Amniotic stem cell (primary cell): ENCODE results near the gene SPIB.
"Not testable (repeated sequence)": the region's sequence is repeated elsewhere in the genome, so short reads cannot be mapped to it uniquely, and the experiment has no call there.

Source experiments
- DNase-seq: peaks from one replicate; lab custom pipeline; 2025; lab: John Stamatoyannopoulos, UW

The SPIB gene

GRCh38 chr19:50390952-50391351 is 27.8 kb upstream of the SPIB start:
- DNase-seq: not testable (repeated sequence)

DNA sequence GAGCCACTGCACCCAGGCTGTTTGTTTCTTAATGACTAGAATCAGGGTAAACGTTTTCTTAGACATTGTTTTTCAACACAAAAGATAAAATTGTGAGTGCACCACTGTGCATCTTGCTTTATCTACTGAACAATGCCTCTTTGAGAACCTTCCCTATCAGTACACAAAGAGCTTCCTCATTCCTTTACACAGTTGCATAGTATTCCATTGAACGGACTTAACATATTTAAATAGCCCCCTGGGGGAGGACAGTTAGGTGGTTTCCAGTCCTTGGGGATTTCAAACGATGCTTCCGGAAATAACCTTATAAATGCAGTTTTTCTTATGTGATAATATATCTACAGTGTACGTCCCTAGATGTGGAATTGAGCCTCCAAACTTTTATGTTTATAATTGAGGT is 26.0 kb upstream of the SPIB start:
- DNase-seq: no peak

- no peak for DNase-seq
Observed at GRCh38 chr19:50393589-50393988, 25.1 kb upstream of the SPIB start.

- no peak for DNase-seq
Observed at GRCh38 chr19:50394017-50394416, 24.7 kb upstream of the SPIB start.

DNA sequence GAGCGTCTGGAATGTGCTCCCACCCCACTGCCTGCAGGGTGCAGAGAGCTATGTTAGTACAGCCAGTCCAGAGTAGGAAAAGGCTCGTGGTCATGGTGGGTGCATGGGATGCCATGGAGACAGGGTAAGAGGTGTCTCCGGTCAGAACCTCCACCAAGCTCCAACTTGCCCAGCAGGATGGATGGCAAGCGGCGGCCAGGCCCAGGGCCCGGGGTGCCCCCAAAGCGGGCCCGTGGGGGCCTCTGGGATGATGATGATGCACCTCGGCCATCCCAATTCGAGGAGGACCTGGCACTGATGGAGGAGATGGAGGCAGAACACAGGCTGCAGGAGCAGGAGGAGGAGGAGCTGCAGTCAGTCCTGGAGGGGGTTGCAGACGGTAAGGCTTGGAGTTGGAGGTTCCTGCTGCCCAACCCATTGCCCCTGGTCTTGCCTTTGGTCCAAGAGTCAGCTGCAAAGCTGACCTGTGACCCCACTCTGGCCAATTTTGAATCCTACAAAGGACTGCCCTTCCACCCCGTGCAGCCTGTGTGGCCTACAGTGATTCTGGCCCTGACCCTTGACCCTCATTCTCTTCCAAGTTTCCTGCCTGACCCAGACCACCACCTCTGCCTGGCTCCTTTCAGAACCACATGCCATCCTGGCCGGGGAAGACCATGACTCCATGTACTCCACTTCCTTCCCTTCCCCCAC is 19.9 kb upstream of the SPIB start:
- DNase-seq: no peak

GRCh38 chr19:50399368-50399745 is 19.4 kb upstream of the SPIB start:
- DNase-seq: no peak

GRCh38 chr19:50401605-50402450 is 16.9 kb upstream of the SPIB start:
- DNase-seq: no peak

- DNase-seq: no peak
Observed at GRCh38 chr19:50402544-50403301, 16.0 kb upstream of the SPIB start.

DNA sequence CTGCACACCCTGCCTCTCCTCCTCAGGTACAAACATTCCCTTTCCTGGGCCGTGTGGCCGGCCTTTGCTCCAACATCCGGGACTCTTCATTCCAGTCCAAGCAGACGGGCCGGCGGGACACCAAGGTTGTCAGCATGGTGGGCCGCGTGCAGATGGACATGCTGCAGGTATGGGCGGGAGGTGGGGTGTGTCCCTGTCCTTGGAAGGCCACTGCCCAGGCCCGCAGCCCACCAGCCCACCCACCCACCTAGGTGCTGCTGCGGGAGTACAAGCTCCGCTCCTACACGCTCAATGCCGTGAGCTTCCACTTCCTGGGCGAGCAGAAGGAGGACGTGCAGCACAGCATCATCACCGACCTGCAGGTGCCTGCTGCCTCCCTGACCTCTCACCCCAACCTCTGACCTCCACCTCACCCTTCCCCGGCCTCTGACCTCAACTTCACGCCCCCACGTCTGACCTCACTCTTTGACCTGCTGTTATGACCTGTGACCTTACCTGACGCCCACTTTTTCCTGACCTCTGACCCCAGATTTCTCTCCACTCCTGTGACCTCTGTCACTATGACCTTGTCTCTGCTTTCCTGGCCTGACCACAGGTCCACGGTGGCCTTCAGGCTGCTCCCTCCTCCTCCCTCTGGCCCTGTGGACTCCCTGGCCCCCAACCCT is 12.4 kb upstream of the SPIB start:
- no peak for DNase-seq

DNA sequence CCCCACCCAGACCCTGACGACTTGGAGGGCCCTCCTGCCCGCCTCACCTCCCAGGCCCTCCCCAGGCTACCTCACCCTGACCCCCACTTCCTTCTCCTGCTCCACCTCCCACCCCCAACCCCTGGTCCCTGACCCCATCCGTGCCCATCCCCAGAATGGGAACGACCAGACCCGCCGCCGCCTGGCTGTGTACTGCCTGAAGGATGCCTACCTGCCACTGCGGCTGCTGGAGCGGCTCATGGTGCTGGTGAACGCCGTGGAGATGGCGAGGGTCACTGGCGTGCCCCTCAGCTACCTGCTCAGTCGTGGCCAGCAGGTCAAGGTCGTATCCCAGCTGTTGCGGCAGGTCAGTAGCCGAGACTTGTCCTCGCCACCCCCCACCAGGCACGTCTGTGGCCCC is 11.9 kb upstream of the SPIB start:
- no peak for DNase-seq

- DNase-seq: no peak
Observed at GRCh38 chr19:50409347-50409746, 9.4 kb upstream of the SPIB start.

- no peak for DNase-seq
Observed at GRCh38 chr19:50410109-50410508, 8.6 kb upstream of the SPIB start.

DNA sequence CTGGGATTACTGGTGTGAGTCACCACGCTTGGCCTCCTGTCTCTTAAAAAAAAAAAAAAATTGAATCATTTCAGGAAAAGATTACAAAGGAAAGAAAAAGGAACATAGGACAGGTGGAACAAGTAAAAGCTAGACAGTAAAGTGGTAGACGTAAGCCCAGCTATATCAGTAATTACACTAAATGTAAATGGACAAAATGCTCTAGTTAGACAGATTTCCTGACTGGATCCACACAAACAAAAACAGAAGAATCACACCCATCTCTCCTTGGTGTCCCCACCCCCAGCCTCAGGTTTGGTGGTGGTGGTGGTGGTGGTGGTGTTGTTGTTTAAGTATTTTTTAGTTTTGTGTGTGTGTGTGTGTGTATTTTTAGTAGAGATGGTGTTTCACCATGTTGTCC is 6.3 kb upstream of the SPIB start:
- no peak for DNase-seq

- no peak for DNase-seq
Observed at GRCh38 chr19:50413096-50413495, 5.6 kb upstream of the SPIB start.

GRCh38 chr19:50413531-50413930 is 5.2 kb upstream of the SPIB start:
- no peak for DNase-seq

DNA sequence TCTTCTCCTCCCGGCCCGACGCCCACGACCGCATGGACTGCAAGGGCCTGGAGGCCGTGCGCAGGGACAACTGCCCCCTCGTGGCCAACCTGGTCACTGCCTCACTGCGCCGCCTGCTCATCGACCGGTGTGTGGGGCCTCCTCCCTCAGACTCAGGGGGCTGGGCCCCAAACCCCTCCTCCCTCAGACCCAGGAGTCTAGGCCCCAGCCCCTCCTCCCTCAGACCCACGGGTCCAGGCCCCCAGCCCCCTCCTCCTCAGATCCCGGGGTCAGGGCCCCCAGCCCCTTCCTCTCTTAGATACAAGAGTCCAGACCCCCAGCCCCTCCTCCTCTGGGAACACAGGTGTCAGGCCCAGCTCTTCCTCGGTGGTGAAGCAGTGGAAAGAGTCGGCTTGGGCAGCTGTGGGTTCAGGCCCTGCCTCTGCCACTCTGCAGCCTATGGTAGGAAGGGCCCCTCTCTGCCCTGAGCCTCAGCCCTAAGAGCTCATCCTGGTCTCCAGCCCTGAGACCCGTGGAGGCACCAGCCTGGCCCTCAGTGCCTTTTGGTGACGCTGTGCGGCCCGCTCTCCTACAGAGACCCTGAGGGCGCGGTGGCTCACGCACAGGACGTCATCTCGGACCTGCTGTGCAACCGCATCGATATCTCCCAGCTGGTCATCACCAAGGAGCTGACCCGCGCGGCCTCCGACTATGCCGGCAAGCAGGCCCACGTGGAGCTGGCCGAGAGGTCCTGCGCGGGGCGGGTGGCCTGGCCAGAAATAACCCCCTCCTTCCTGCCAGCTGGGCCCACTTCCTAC is 3.7 kb upstream of the SPIB start:
- DNase-seq: peak; percentile 6

GRCh38 chr19:50415661-50416033 is 3.1 kb upstream of the SPIB start:
- no peak for DNase-seq

- DNase-seq: no peak
Observed at GRCh38 chr19:50416034-50416977, 2.4 kb upstream of the SPIB start.

GRCh38 chr19:50417111-50418081 is 1.3 kb upstream of the SPIB start:
- DNase-seq: no peak
